Smooth muscle cell (in vitro differentiated cells): Measurements from ENCODE around the gene HAGHL. TPM values are rescaled to one million over a fixed set of nuclear protein-coding genes. Genes with fewer than 3 reads are reported as not detected.
"Not testable (repeated sequence)": the region's sequence is repeated elsewhere in the genome, so short reads cannot be mapped to it uniquely, and the experiment has no call there.

ENCODE experiments used
- DNase-seq: peaks from one replicate; lab custom pipeline; 2025; ENCODE audit not compliant: unreplicated experiment; lab: John Stamatoyannopoulos, UW
- H2AFZ ChIP-seq: fragments of 200-600 bp; sonication (generic); 2 replicates; pipeline ENCODE4 v1.6.0; 2016; ENCODE audit warnings: antibody characterized with exemption, low read depth, mild to moderate bottlenecking
- H3F3A ChIP-seq: fragments of 200-600 bp; sonication (generic); 2 replicates; pipeline ENCODE4 v1.6.0; 2017; ENCODE audit warnings: antibody characterized with exemption, low read depth
- H3K27ac ChIP-seq: fragments of 200-600 bp; sonication (generic); 2 replicates; pipeline ENCODE4 v1.5.1; 2016; ENCODE audit warnings: low read depth, mild to moderate bottlenecking
- H3K27me3 ChIP-seq: fragments of 200-600 bp; sonication (generic); 2 replicates; pipeline ENCODE4 v1.6.1; 2016; ENCODE audit warnings: low read depth, mild to moderate bottlenecking
- H3K36me3 ChIP-seq: fragments of 200-600 bp; sonication (generic); 2 replicates; pipeline ENCODE4 v1.5.1; 2016; ENCODE audit warnings: low read depth
- H3K4me1 ChIP-seq: fragments of 200-600 bp; sonication (generic); 2 replicates; pipeline ENCODE4 v1.5.1; 2016; ENCODE audit warnings: low read depth
- H3K4me2 ChIP-seq: fragments of 200-600 bp; sonication (generic); 2 replicates; pipeline ENCODE4 v1.6.0; 2016; ENCODE audit warnings: mild to moderate bottlenecking
- H3K4me3 ChIP-seq: fragments of 200-600 bp; sonication (generic); 2 replicates; pipeline ENCODE4 v1.5.1; 2016; ENCODE audit warnings: mild to moderate bottlenecking
- H3K79me2 ChIP-seq: fragments of 200-600 bp; sonication (generic); 2 replicates; pipeline ENCODE4 v1.6.0; 2016; ENCODE audit warnings: low read depth, mild to moderate bottlenecking
- H3K9ac ChIP-seq: fragments of 200-600 bp; sonication (generic); 2 replicates; pipeline ENCODE4 v1.6.0; 2016; ENCODE audit warnings: low read depth
- H3K9me3 ChIP-seq: fragments of 200-600 bp; sonication (generic); replicated peaks from 2 replicates; pipeline ENCODE4 v1.5.1; 2016; ENCODE audit warnings: low read depth
- H4K20me1 ChIP-seq: fragments of 200-600 bp; sonication (generic); 2 replicates; pipeline ENCODE4 v1.6.0; 2016; ENCODE audit warnings: low read depth
- WGBS: methylation state at CpG from one replicate; pipeline ENCODE4 v1.1.7; 2016; ENCODE audit warnings: low lambda C conversion rate; 5-methylcytosine and 5-hydroxymethylcytosine counted together
- polyA plus RNA-seq: library from polyadenylated mRNA; unstranded; fragments of >200 nt; fragmentation: Nextera tagmentation; extraction: Ambion mirVana; gene quantifications from 2 replicates; pipeline ENCODE4 v1.2.1, GENCODE V29; 2016
- total RNA-seq: library from RNA; depleted of rRNA; stranded (reverse); fragments of >200 nt; gene quantifications from 2 replicates; pipeline ENCODE4 v1.2.3, GENCODE V29; 2014
- TF ChIP-seq, protein P1 (sequence below): fragments of 200-600 bp; sonication (generic); IDR thresholded peaks from 2 replicates; pipeline ENCODE4 v1.5.1; 2017; ENCODE audit warnings: borderline replicate concordance, mild to moderate bottlenecking, antibody characterized with exemption; ENCODE audit not compliant: insufficient read depth, poor library complexity, severe bottlenecking

HAGHL gene
- total and polyA plus RNA-seq, 2 experiments from 2014 or later = 3.2 to 23.1 TPM

DNA sequence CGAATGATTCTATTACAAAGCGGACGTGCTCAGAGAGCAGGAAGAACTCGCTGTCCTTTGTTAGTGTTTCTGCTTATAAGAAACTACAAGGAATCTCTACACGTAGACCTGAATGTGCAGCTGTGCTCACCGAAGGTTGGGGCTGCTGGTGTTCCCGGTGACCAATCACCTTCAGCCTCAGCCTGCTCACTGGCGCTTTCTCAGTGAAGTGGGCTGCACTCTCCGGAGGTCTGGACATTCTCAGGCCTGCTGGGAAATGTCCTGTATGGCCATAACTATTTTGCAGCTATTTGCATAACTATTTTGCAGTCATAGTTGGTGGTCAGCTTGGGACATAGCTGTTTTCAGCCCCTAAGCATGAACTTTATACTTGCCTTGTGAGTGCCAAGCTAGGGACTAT lies 23.6 kb downstream of the HAGHL start:
- WGBS = 75% methylated on average over 9 of the region's 9 CpGs

GRCh38 chr16:751152-752006 lies 24.5 kb downstream of the HAGHL start:
- H3K4me3 ChIP-seq = no peak overlapping the region
- TF ChIP-seq, protein P1, sequence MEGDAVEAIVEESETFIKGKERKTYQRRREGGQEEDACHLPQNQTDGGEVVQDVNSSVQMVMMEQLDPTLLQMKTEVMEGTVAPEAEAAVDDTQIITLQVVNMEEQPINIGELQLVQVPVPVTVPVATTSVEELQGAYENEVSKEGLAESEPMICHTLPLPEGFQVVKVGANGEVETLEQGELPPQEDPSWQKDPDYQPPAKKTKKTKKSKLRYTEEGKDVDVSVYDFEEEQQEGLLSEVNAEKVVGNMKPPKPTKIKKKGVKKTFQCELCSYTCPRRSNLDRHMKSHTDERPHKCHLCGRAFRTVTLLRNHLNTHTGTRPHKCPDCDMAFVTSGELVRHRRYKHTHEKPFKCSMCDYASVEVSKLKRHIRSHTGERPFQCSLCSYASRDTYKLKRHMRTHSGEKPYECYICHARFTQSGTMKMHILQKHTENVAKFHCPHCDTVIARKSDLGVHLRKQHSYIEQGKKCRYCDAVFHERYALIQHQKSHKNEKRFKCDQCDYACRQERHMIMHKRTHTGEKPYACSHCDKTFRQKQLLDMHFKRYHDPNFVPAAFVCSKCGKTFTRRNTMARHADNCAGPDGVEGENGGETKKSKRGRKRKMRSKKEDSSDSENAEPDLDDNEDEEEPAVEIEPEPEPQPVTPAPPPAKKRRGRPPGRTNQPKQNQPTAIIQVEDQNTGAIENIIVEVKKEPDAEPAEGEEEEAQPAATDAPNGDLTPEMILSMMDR = no peak
- peaks cover 4% of the 10 kb centered on the region for H3K4me1 ChIP-seq
- no peaks in the 10 kb centered on the region for H3K79me2 ChIP-seq
- DNase-seq = no peak
- no peak overlapping the region for H3K27ac ChIP-seq
- H3K36me3 ChIP-seq = no peaks in the 10 kb centered on the region
- WGBS = 80% methylated on average over 39 of the region's 39 CpGs
- no peak overlapping the region for H3K9ac ChIP-seq
- no peaks in the 10 kb centered on the region for H4K20me1 ChIP-seq
- H3K4me2 ChIP-seq = no peak overlapping the region
- no peaks in the 10 kb centered on the region for H3K27me3 ChIP-seq
- no peaks in the 10 kb centered on the region for H3K9me3 ChIP-seq
- no peaks in the 10 kb centered on the region for H3F3A ChIP-seq
- no peak overlapping the region for H2AFZ ChIP-seq

More for the DNA sequence above, 23.6 kb downstream of the HAGHL start:
- no peaks in the 10 kb centered on the region for H3K27me3 ChIP-seq
- H3F3A ChIP-seq = no peaks in the 10 kb centered on the region
- no peaks in the 10 kb centered on the region for H4K20me1 ChIP-seq
- peaks cover 4% of the 10 kb centered on the region for H3K4me1 ChIP-seq
- TF ChIP-seq, protein P1 = no peak
- H2AFZ ChIP-seq = no peak overlapping the region
- DNase-seq = no peak
- no peaks in the 10 kb centered on the region for H3K9me3 ChIP-seq
- no peak overlapping the region for H3K27ac ChIP-seq
- H3K79me2 ChIP-seq = no peaks in the 10 kb centered on the region
- no peak overlapping the region for H3K4me3 ChIP-seq
- H3K4me2 ChIP-seq = no peak overlapping the region
- H3K36me3 ChIP-seq = no peaks in the 10 kb centered on the region
- H3K9ac ChIP-seq = no peak overlapping the region

GRCh38 chr16:752007-752312 lies 25.1 kb downstream of the HAGHL start:
- no peaks in the 10 kb centered on the region for H3K27me3 ChIP-seq
- H3K4me1 ChIP-seq = peaks cover 4% of the 10 kb centered on the region
- H3K27ac ChIP-seq = no peak overlapping the region
- H3K36me3 ChIP-seq = no peaks in the 10 kb centered on the region
- H3K4me2 ChIP-seq = no peak overlapping the region
- no peak overlapping the region for H3K4me3 ChIP-seq
- no peaks in the 10 kb centered on the region for H4K20me1 ChIP-seq
- H3K9me3 ChIP-seq = no peaks in the 10 kb centered on the region
- no peak for DNase-seq
- no peak overlapping the region for H3K9ac ChIP-seq
- H3K79me2 ChIP-seq = no peaks in the 10 kb centered on the region
- no peak overlapping the region for H2AFZ ChIP-seq
- no peaks in the 10 kb centered on the region for H3F3A ChIP-seq
- WGBS = 48% methylated on average over 10 of the region's 10 CpGs
- TF ChIP-seq, protein P1 = no peak

DNA sequence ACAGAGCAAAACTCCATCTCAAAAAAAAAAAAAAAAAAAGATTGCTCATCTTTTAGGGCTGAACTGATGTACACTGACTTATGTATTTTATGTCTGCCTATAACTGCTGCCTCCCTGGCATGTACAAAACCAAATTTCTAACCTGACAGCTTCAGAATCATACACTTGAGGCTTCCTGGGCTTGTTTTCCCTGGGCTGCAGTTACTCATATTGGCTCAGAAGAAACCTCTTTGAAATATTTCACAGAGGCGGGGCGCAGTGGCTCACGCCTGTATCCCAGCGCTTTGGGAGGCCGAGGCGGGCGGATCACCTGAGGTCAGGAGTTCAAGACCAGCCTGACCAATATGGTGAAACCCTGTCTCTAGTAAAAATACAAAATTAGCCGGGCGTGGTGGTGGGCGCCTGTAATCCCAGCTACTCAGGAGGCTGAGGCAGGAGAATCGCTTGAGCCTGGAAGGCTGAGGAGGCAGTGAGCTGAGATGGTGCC lies 27.3 kb downstream of the HAGHL start:
- H3K27me3 ChIP-seq, H3K27ac ChIP-seq, H3K79me2 ChIP-seq, H3K4me2 ChIP-seq, H3K9me3 ChIP-seq, H3K36me3 ChIP-seq, DNase-seq, H3K4me1 ChIP-seq, H2AFZ ChIP-seq, H3K4me3 ChIP-seq, H3K9ac ChIP-seq, H3F3A ChIP-seq, H4K20me1 ChIP-seq: not testable (repeated sequence)
- 96% methylated on average over 11 of the region's 11 CpGs for WGBS
